GM21576 (cell line): Measurements from ENCODE around the gene RNASE12.
A peak's percentile ranks its signal among the peaks of the same experiment; 100 is the strongest.
"Not testable (repeated sequence)": the region's sequence is repeated elsewhere in the genome, so short reads cannot be mapped to it uniquely, and the experiment has no call there.

Experiments
- ATAC-seq: cut with Tn5 transposase; IDR thresholded peaks from one replicate; pipeline ENCODE4 v1.9.1; 2021; ENCODE audit warnings: mild to moderate bottlenecking, moderate library complexity; ENCODE audit not compliant: unreplicated experiment

The RNASE12 gene

GRCh38 chr14:20614038-20614840 is 23.1 kb upstream of the RNASE12 start:
- ATAC-seq = no peak

DNA sequence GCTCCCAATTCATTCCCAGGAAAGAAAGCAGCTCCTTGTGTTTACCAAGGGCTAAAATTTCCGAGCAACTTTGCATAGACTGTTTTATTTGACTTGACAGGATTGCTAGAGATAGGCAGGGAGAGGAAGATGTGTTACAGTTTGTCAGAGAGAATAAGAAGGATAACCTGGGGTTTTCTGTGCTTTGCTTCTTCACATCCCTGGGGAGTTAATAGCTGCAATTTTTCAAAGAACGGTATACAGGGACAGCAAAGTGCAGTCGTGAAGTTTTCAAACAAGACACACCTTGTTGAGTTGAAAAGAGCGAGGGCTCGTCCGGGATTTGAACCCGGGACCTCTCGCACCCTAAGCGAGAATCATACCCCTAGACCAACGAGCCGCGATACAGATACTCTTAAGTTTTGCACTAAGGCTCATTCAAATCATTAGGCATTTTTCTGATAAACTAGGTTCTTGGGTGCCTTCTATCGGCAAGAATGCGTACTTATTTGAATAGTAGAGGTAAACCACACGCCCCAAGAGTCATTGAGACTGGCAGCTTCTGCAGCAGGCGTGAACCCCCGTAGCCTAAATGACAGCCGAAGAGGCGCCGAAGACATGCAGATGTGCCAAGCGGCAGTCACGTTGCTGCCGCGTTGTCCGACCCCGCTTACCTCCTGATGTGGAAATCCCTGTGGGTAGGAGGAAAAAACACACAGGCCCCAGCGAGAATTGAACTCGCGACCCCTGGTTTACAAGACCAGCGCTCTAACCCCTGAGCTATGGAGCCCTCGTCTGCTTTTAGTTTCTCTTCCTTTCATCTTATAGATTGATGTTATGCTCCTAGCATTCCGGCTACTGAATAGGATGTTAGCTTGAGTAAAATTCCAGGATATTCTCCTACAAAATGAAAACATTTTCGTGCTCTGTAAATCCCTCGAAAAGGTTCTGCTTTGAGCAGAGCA is 22.2 kb upstream of the RNASE12 start:
- ATAC-seq = peak; percentile 68

GRCh38 chr14:20612403-20612802 is 21.2 kb upstream of the RNASE12 start:
- ATAC-seq = no peak

DNA sequence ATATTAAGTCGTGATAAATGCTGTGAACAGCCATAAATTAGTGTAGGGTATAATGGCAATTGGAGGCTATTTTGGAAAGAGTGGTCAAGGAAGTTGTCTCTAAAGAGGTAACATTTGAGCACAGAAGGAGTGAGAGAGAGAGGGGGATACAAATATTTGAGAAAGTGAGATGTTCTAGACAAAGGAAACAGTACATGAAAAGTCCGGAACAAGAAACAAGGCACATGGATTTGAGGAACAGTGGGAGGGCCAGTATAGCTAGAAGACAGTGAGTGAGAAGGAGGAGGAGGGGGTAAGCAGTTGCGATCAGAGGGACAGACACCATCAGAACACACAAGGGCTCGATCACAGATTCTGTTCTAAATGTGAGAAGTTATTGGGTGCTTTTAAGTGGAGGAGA is 20.1 kb upstream of the RNASE12 start:
- ATAC-seq = no peak

DNA sequence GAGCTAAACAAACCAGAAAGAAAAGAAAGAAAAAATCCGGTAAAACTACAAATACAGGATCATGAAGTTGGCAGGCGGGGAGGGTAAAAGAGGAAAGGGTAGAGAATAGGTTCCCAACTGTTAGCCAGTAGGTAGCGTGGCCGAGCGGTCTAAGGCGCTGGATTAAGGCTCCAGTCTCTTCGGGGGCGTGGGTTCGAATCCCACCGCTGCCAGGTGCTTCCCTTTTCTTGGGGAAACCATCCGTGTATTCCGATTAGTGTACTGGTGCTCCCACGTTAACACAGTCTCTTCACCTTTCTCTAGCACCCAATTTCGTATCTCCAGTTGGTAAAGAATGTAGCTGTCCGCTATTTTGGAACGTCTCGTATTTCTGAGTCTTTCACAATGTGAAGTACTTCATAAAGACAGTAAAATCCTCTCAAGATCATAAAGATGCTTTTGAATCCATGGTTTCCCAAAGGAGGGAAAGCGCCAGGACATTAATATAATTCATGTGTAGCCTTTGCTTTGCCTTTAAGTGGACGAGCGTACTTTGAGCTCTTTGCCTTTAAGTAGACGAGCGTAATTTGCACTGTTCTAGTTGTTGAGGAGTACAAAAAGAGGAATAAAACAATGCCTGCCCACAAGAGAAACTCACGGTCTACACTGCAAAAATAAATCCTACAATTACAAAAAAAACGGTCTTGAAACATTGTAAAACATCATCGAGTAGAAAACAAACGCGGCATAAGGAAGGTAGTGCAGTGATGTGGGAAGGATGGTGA is 19.0 kb upstream of the RNASE12 start:
- no peak for ATAC-seq

DNA sequence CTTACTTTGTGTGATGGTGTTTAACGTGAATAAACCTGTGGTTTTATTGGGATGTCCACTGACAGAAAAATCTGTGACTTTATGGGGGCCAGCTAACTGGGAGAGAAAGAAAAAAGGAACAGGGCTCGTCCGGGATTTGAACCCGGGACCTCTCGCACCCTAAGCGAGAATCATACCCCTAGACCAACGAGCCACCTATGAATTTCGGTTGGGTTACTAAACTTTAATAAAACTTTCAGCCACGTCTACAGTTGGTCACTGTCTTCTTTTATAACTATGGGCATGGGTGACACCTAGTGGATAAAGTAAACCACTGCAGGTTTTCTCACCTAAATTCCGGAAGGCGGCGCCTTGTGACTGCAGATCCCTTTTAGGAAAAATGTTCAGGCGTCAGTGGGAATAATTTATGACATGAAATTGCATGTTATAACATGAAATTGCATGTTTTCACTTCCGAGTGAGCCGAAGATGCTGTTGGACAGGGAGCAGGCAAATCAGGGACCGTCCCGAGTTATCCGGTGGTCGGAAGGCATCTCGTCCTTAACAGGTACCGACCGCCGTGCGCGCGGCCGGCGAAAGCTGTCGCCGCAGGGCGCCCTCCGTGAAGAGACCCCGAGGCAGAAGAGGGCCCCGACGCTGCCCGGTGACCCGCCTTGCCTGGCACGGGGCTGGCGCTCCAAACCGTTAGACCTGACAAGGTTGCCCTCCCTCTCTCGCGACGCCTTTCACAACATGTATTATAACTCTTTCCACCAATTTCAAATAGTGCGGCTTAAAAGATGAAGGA is 18.2 kb upstream of the RNASE12 start:
- peak; percentile 19 for ATAC-seq

GRCh38 chr14:20608383-20609110 is 17.4 kb upstream of the RNASE12 start:
- no peak for ATAC-seq

DNA sequence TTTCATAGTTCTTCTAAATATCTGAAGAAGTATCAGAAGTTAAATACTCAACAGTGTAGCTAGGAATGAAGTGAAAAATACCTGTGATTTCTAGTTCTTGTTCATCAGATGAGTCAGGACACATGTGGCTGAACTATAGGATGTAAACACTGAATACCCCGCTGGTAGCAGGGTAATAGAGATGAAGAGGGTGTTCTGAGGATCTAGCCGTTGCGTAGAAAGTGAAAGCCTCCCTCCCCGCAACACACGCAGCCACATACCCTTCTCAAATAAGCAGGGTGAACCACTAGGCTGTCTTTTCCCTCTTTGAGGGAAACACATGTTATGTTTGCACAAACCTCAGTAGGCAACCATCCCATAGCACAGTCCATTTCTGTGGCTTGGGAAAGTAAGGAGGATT is 16.4 kb upstream of the RNASE12 start:
- ATAC-seq = no peak

DNA sequence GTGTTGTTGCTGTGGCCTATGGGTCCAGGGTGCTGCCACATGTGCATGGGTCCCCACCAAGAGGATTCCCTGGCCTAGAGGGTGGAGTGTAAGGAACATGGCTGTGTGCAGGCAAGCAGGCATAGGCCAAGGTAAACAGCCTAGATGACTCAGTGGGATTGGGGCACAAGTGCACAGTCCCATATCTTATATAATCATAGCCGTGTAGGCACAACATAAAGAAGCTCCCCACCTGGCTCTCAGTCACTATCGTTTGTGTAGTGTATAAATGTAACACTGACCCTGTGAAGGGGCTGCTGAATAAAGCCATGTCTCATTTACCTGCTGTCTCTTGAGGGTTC is 15.7 kb upstream of the RNASE12 start:
- ATAC-seq = no peak

GRCh38 chr14:20606190-20606901 is 15.2 kb upstream of the RNASE12 start:
- ATAC-seq = no peak

DNA sequence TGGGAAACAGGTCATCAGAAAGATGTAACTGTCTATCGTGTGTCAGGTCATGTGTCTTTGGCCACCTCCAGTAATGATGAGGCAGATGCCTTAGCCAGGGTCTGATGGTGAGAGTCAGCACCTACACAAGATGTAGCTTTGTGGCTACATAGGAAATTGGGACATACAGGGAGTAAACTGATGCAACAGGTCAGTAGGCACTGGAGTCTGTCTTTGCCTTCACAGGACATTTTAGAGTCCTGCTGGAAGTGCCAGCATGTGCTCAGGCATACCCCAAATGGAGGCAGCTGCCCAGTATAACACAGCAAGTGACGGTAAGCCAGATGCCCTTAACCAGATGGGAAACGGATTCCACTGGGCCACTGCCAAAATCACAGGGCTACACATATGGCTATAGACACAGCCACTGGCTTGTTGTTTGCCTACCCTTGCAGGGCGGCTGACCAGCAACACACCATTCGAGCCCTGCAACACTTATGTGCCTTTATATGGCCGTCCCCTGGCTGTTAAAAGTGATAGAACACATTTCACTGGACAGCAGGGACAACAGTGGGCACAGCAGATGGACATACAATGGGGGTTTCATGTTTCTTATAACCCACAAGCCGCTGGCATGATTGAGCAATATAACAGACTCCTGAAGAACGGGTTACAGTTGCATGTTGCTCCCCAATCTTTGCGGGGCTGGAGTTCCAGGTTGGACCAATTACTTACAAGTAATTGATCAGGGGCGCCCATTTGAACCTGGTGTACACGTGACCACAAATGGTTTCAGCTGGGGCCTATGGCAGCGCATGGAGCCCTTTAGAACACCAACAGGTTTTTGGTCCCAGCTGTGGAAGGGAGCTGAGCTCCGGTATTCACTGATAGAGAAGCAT is 12.9 kb upstream of the RNASE12 start:
- ATAC-seq = no peak

DNA sequence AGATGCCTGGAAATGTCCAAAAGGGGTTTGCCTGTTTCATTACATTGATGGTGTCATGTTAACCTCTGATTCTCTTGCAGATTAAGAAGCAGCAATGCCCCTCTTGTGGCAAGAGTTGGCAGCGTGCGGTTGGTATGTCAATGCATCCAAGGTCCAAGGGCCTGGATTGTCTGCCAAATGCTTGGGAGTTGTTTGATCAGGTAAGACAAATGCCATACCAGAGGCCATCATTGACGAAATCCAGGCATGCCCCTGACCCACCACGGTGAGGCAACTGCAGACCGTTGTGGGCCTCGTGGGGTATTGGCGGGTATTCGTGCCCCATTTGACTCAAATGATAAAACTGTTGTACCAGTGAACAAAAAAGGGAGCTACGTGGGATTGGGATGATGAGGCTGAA is 11.4 kb upstream of the RNASE12 start:
- no peak for ATAC-seq

DNA sequence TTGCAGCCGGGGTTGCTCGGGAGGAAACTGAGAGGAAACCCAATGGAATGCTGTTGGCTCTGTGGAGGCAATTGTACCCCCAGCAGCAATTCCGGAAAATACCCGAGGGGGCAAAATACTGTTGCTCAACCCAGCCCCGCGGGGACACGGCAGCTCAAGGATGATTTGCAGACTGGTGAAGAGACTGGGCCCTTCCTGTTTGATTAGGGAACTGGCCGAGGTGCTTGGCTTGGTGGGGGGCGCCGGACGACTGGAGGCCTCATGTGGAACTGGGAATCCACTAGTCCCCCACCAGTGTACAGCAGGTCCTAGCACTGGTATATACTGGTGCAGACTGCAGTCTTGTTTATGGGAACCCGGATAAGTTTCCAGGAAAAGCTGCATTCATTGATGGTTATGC is 10.3 kb upstream of the RNASE12 start:
- no peak for ATAC-seq

DNA sequence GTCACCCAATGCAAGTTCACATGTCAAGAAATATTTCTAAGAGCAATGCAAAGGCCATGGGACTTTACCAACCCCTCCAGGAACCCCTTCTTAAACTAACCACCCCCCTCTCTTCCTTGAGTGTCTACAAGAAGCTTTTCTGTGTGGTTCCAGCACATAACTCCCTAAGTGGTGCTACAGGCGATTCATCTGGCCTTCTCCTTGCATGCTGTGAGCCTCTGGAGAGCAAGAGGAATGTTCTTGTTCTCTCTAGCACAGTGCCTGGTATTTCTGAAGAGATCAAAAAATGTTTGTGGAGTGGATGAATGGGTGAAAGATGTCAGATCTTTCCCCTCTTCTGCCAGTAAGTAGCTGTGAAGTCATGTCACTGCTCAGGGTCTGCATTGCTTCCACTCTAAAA is 5.9 kb upstream of the RNASE12 start:
- ATAC-seq = no peak

DNA sequence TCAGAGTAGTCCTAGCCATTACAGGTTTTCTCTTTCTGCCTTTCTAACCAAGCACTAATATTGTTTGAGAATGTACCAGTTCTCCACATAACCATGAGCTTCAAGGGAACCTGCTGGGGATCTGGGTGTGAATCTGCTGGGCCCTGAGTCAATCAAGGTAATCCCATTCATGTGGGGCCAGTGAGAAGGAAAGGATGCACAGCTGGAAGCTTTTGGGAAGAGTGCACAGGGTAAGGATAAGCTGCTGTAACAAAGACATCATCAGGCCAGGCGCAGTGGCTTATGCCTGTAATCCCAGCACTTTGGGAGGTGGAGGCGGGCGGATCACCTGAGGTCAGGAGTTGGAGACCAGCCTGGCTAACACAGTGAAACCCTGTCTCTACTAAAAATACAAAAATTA is 4.5 kb upstream of the RNASE12 start:
- ATAC-seq = not testable (repeated sequence)

DNA sequence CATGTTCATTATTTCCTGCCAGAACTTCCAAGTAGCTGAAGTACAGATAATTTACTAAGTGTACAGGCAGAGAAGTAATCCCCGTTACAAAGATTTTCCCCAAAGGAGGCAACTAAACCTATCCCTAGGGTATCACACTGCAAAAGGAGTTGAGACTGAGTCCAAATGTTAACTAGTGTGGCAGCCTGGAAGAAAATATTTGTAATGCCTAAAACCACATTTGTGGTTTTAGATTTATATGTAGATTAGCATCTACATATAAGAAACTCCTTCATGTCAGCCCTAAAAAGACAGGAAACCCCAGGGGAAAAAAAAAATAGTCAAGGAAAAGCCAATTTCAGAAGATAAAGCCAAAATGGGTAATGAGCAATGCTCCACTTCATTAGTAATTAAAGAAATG is 1.4 kb upstream of the RNASE12 start:
- ATAC-seq = no peak

DNA sequence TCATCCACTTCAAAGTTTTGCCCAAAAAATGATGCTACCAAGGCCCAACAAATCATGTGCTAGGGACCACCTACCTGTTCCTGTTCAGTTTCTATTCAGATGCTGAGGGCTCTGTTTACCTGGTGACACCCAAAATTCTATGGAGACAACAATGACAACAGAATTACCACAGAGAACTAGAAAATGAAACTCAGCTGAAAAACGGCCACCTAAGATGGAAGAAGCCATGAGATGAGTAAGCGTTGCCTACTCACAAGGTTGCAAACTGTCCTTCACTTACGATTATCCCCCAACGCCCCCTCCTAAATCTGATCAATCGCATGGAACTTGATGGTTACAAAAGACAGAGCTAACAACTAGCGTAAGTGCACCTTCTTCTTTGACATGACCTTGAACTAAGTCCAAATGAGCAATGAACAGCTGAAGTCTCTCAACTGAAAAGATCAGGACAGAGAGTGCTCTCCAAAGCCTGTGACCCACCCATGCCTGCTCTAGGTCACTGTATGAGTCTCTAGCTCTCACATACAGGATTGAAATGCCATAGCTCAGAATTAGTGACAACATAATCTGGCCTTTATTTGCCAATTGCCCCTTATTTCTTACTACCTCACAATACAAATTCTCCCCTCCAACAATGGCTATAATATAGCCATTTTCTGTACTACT is 3.6 kb downstream of the RNASE12 start, which contains the start of gene RNASE11:
RNASE11 (minus strand) TSS at position 513 of the 666 bp plus-strand sequence.
- no peak for ATAC-seq

DNA sequence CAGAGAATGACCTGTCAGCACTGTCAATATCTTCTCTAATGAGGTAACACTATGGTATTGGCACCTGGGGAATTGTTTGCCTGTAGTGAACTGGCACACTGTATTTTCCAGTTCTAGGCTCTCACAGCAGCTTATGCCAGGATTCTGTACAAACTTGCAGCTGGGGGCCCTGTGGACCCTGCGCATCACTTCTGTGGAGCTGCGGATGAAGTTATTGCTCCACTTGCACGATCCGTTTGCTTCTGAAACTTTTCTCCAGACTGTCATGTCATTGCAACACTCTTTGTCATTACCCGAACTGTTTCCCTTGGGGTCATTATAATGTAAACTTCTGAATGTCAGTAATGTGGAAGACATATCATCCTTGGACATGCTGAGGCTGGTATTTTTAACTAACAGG is 7.3 kb downstream of the RNASE12 start:
- no peak for ATAC-seq
